ENCODE measurements around the gene SEMA4D. TPM values are rescaled to one million over a fixed set of nuclear protein-coding genes. Genes with fewer than 3 reads are reported as not detected.

Gene SEMA4D
- 5.0 and 10.5 TPM in 2 replicates for total RNA-seq (2014; rRNA removed; shearing (Covaris generic))
- 15.3 and 15.7 TPM in 2 replicates for polyA plus RNA-seq (2015; cell fraction: cytosol; rRNA removed)
- polyA plus RNA-seq (2015; cell fraction: nucleus; rRNA removed): 23.0 and 25.1 TPM in 2 replicates

GRCh38 chr9:89497978-89498851 lies at the start of gene SEMA4D:
Gene SEMA4D (minus strand): TSS chr9:89498113. CDS start chr9:89405456, 92,657 bp downstream.
- peak; percentile 56 for DNase-seq (ENCODE audit: low read depth)

DNA sequence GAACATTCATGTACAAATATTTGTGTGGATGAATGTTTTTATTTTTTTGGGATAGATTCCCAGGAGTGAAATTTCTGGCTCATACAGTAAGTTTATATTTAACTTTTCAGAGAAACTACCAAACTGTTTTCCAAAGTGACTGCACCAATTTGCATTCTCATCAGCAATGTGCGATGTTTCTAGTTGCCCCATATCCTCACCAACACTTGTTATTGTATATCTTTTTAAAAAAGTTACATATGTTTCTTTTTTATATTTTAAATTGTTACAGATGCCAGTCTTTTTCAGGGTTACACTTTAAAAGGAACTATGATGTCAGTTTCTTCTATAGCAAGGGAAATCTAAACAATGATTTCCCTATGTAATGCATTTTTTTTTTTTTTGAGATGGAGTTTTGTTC lies 49.1 kb upstream of the SEMA4D start:
- no peak for DNase-seq (ENCODE audit: low read depth)

DNA sequence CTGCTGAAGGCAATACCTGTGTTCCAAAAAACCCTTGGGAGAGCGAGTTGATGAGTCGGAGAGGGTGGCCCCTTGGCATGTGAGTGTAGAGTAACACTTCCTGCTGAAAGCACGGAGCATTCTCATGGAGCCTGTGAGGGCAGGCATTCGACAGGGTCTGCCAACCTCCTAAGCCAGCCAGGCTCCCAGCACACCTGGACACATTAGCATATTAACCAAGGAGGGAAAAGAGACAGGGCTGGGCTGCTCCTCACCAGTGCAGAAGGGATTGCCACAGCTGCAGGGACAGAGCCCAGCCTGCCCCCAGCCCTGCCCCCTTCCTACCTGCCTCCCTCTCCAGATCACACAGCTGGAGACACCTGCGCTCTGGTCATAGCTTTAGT lies 46.4 kb upstream of the SEMA4D start:
- no peak for DNase-seq (ENCODE audit: low read depth)

GRCh38 chr9:89543621-89544278 lies 45.8 kb upstream of the SEMA4D start:
- DNase-seq (ENCODE audit: low read depth): no peak

- no peak for DNase-seq (ENCODE audit: low read depth)
Observed at GRCh38 chr9:89543111-89543510, 45.2 kb upstream of the SEMA4D start.

GRCh38 chr9:89542401-89543021 lies 44.6 kb upstream of the SEMA4D start:
- no peak for DNase-seq (ENCODE audit: low read depth)

GRCh38 chr9:89541798-89542197 lies 43.9 kb upstream of the SEMA4D start:
- no peak for DNase-seq (ENCODE audit: low read depth)

DNA sequence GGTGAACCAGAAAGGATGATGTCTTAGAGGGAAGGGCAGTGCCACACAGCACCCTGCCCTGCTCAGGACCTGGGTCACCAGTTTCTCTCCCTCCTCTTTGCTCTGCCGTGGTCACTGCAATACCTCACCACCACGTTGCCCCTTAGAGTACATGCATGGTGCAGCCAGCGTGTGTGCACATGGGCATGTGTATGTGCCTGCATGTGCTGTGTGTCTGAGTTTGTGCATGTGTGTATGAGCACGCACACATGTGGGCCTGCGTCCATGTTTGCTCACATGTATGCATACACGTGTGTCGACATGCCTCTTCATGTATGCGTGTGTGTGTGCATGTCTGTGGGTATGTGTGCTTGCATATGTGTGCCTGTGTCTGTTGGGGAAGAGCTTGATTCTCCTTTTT lies 41.5 kb upstream of the SEMA4D start:
- DNase-seq (ENCODE audit: low read depth): no peak

DNA sequence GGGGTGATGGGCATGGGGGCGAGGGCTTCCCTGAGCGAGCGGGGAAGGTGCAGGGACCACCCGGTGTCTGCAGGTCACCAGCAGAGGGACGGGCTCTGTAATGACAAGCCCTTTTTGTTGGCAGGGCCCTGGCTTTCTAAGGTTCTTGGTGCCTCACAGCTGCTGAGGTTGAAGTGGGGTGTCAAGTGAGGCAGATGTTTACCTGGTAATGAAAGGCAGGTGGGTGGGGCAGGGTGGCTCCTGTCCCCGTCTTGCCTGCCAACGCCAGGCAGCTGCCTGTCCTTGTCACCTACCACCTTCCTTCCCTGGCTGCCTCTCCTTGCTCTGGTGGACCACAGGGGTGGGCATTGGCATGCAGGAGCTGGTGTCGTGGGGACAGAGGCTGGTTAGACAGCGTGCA lies 41.0 kb upstream of the SEMA4D start:
- DNase-seq (ENCODE audit: low read depth): no peak

GRCh38 chr9:89537166-89537565 lies 39.3 kb upstream of the SEMA4D start:
- DNase-seq (ENCODE audit: low read depth): no peak

DNA sequence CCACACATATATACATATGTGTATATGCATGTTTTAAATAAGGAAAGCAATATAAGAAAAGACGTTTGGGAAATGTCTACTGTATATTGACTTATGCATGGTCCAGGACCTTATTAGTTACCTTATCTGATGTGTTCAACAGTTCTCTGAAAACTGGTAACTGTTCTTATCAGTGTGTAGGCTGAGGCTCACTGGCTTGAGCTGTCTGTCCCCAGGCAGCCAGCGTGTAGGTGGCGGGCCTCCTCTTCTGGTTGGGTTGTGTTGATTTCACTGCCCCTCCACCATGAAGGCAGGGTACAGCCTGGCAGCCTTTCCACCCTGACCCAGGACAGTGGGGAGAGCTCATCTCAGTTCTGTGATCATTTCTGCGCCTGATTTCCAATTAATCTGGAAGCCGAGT lies 38.7 kb upstream of the SEMA4D start:
- DNase-seq (ENCODE audit: low read depth): no peak

- no peak for DNase-seq (ENCODE audit: low read depth)
Observed at GRCh38 chr9:89536145-89536574, 38.2 kb upstream of the SEMA4D start.

DNA sequence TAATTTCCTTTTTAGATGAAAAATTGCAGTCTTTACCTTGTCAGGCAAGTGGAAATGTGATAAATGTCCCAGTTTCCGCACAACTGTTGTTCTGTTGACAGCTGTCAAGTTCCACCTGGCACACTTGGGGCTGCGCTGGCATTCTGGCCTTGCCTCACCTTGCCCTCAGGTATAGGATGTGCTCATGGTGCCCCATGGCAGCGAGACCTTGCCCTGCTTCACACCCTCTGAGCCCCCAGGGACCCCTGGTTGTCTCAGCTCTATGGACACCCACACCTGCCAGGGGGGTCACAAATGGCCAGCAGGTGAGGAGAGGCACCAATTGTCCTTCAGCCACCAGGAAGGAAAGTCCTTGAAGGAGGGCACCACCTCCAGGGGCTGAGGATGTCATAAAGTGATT lies 37.5 kb upstream of the SEMA4D start:
- no peak for DNase-seq (ENCODE audit: low read depth)

GRCh38 chr9:89534515-89535287 lies 36.8 kb upstream of the SEMA4D start:
- DNase-seq (ENCODE audit: low read depth): no peak

DNA sequence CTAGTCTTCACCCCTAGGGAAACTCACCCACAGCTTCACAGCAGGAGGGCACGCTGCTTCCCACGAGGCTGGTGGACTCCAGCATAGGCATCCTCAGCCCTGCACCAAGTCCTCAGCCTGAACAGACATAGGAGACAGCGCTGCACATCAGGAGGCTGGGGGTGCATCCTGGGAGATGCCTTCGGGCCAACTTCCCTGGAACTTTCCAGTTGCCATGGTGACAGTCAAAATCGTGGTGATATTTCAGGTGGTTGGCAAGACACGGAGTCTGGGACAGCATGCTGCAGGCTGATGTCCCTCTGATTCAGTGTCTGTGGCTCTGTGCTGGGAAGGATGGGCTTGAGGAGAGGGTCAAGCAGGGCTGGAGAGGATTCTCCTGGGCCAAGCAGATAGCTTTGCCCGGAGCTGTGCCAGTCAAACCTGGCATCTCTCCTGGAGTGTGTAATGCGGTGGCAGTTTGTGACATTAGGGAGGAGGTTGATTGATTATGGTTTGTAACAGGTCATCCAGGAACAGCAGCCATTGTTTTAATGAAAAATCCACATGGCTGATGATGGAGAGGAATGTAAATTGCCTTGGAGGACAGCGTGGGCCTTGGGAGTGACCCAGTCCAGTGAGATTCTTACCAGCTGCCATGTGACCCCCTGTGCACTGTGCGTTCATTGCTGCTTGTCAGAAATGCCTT lies 35.6 kb upstream of the SEMA4D start:
- no peak for DNase-seq (ENCODE audit: low read depth)

DNA sequence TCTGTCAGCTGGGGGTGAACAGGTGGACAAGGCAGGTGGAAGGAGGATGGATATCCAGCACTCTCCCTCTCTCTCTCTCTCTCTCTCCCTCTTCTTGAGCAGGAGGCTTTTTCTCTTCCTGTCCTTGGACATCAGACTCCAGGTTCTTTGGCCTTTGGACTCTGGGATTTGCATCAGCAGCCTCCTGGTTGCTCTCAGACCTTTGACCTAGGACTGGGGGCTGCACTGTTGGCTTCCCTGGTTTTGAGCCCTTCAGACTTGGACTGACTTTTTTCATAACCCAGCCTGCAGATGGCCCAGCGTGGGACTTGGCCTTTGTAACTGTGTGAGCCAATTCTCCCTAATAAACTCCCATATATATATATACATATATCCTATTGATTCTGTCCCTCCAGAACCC lies 35.0 kb upstream of the SEMA4D start:
- DNase-seq (ENCODE audit: low read depth): no peak

- no peak for DNase-seq (ENCODE audit: low read depth)
Observed at GRCh38 chr9:89532478-89532877, 34.6 kb upstream of the SEMA4D start.

DNA sequence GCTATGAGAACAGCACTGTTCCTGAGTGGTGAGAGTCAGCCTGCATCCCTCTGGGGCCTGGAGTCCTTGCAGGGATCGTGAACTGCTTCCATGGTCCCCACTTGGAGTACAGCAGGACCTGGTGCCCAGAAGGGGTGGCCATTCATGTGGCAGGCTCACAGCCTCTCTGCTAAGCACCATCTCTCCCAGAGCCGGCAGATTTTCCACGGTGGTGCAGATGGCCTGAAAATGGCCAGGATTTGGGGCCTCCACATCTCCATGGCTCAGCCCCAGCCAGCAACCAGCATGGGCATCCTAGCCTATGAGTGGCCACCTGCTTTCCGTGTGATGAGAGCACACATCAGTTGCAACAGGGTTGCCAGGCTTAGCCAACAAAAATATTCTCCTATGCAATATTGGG lies 33.9 kb upstream of the SEMA4D start:
- DNase-seq (ENCODE audit: low read depth): no peak

GRCh38 chr9:89530726-89531125 lies 32.8 kb upstream of the SEMA4D start:
- DNase-seq (ENCODE audit: low read depth): no peak

DNA sequence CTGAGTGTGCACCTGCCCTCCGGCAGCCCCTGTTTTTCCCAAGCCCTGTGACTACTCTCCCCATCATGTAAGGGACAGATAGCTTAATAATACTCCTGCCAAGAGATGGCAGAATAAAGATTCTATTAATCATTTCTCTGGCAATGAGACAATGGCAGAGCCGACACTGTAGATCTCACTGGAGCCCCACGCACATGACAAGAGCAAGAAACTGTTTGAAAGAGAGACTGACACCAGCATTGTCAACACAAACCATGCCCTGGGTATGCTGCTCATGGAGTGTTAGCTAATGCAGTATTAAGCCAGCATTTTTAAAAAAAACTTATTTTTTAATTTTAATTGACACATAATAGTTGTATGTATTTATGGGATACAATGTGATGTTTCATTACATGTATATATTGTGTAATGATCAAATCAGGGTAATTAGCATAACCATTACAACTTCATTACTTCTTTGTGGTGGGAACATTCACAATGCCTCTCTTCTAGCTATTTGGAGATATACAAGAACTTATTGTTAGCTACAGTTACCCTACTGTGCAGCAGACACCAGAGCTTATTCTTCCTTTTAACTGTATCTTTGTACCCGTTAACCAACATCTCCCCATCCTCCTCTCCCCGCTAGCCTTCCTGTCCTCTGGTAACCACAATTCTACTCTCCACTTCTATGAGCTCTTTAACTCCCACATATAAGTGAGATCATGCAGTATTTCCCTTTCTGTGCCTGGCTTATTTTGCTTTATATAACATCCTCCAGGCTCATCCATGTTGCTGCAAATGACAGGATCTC lies 31.5 kb upstream of the SEMA4D start:
- no peak for DNase-seq (ENCODE audit: low read depth)
